Pancreas (tissue), 10 donors: ENCODE data around the gene BMF. TPM values are rescaled to one million over a fixed set of nuclear protein-coding genes. Genes with fewer than 3 reads are reported as not detected.

Source experiments
- ATAC-seq, 4 donors: fragments of 200-7000 bp; cut with Tn5 transposase; one replicate each; pipeline versions ENCODE4 v1.8.0 to v1.9.1; 2020; ENCODE audit warnings: mild to moderate bottlenecking in 4 of 4, moderate library complexity in 4 of 4
- DNase-seq, 6 donors: peaks; one replicate each; pipeline ENCODE4 v3.0.0-alpha.2; 2020
- FAIRE-seq: peaks from 2 replicates; lab custom pipeline; 2012; peaks lifted over from hg19 to GRCh38; lab: Jason Lieb, UNC
- H3K27ac ChIP-seq, 4 donors: fragments of 200-600 bp; sonication (generic); 1 replicate in 3 of 4; 2 replicates in 1 of 4; pipeline versions ENCODE4 v1.5.0 to v1.8.0; 2020
- H3K27me3 ChIP-seq, 4 donors: fragments of 200-600 bp; one replicate each; pipeline ENCODE4 v1.8.0; 2021
- H3K36me3 ChIP-seq, 3 donors: fragments of 200-600 bp; sonication (generic) in 1 of 3; one replicate each; pipeline versions ENCODE4 v1.5.0 to v1.8.0; 2020 to 2021
- H3K4me1 ChIP-seq, 3 donors: fragments of 200-600 bp; one replicate each; pipeline ENCODE4 v1.8.0; 2021
- H3K4me3 ChIP-seq, 4 donors: fragments of 200-600 bp; sonication (generic) in 2 of 4; one replicate each; pipeline versions ENCODE4 v1.5.0 to v1.8.0; 2020 to 2021
- H3K9me3 ChIP-seq, 4 donors: fragments of 200-600 bp; one replicate each; pipeline ENCODE4 v1.8.0; 2021
- CTCF ChIP-seq, 4 donors: fragments of 200-600 bp; sonication (generic) in 3 of 4; IDR thresholded peaks; one replicate each; pipeline versions ENCODE4 v1.5.0 to v1.8.0; 2021; ENCODE audit warnings: antibody characterized with exemption in 4 of 4
- WGBS, 2 donors: extraction: QIAGEN DNeasy Blood & Tissue Kit; methylation state at CpG; one replicate each; pipeline ENCODE4 v1.1.7; 2013; 5-methylcytosine and 5-hydroxymethylcytosine counted together
- intact Hi-C, 3 donors: fragments of 100-400 bp; cut with DNase I; formaldehyde crosslinking; loops; one replicate each; pipeline versions ENCODE4 v1.11.1 to v1.14.2; 2022
- polyA plus RNA-seq, 2 donors: library from polyadenylated mRNA; stranded (reverse); fragments of 200-250 nt; gene quantifications; one replicate each; pipeline ENCODE4 v1.2.3, GENCODE V29; 2013
- total RNA-seq, 6 donors: library from RNA; stranded (reverse); fragmentation: NEBNext Ultra II Directional in 4 of 6; extraction: Animal tissue kit (Norgen Biotek cat#: 25700) in 4 of 6; gene quantifications; one replicate each; pipeline versions ENCODE4 v1.2.1 to v1.2.4, GENCODE V29; 2021 to 2023
- donor health status: healthy with polysubstance abuse.
- donor health status: DM: no; HTN: no; CAD: no; lungs with moderate emphysema.
- donor health status: DM: no; HTN: no; CAD: no.
- donor health status: control.
- donor health status: control.
- donor health status: Bipolar disorder and iron deficiency.
- donor health status: DM: yes; HTN: yes; CAD: no.
- donor health status: DM: no; HTN: no; CAD: no.
- donor health status: DM: no; HTN: no; CAD: no.
- donor health status: DM: yes; HTN: yes; CAD: no.

BMF gene
- total and polyA plus RNA-seq, 8 donors: 4.1 to 25.9 (median 6.1) TPM

GRCh38 chr15:40064231-40064894 is 44.3 kb downstream of the BMF start:
- no peak for FAIRE-seq
- H3K9me3 ChIP-seq: no peaks in the 10 kb centered on the region

GRCh38 chr15:40063563-40064011 is 45.1 kb downstream of the BMF start:
- FAIRE-seq (no peak), ATAC-seq (no peak), DNase-seq (no peak)
- H3K36me3 ChIP-seq: no peaks in the 10 kb centered on the region
- no peak overlapping the region for H3K4me3 ChIP-seq
- no peak for TF ChIP-seq CTCF (IDR thresholded peaks at IDR 0.05)
- intact Hi-C loops: no loop called here
- 88 to 97% methylated on average over 2 of the region's 2 CpGs for WGBS, 2 donors
- no peaks in the 10 kb centered on the region for H3K9me3 ChIP-seq
- H3K27me3 ChIP-seq: no peaks in the 10 kb centered on the region
- peaks cover 5 to 11% (median 5%) of the 10 kb centered on the region in 3 donors for H3K4me1 ChIP-seq
- H3K27ac ChIP-seq: no peak overlapping the region

More at GRCh38 chr15:40064231-40064894, 44.3 kb downstream of the BMF start:
- intact Hi-C loops: no loop called here
- no peak for DNase-seq
- TF ChIP-seq CTCF (IDR thresholded peaks at IDR 0.05): no peak
- Histone ChIP-seq H3K27me3 (no peaks in the 10 kb centered on the region), H3K4me3 (no peak overlapping the region), H3K27ac (no peak overlapping the region), H3K36me3 (no peaks in the 10 kb centered on the region), H3K4me1 (peaks cover 9 to 18% (median 10%) of the 10 kb centered on the region in 3 donors)
- 91 to 93% methylated on average over 8 of the region's 8 CpGs for WGBS, 2 donors
- no peak for ATAC-seq

GRCh38 chr15:40062816-40063562 is 45.7 kb downstream of the BMF start:
- FAIRE-seq (no peak), ATAC-seq (no peak), DNase-seq (no peak)
- no peaks in the 10 kb centered on the region for H3K36me3 ChIP-seq
- intact Hi-C loops: no loop called here
- no peaks in the 10 kb centered on the region for H3K27me3 ChIP-seq
- H3K9me3 ChIP-seq: no peaks in the 10 kb centered on the region
- WGBS, 2 donors: 94 to 95% methylated on average over 10 of the region's 10 CpGs
- no peak overlapping the region for H3K4me3 ChIP-seq
- peaks cover 0 to 6% (median 3%) of the 10 kb centered on the region in 3 donors for H3K4me1 ChIP-seq
- TF ChIP-seq CTCF (IDR thresholded peaks at IDR 0.05): no peak
- H3K27ac ChIP-seq: no peak overlapping the region

GRCh38 chr15:40061212-40061901 is 47.3 kb downstream of the BMF start:
- no peak for TF ChIP-seq CTCF (IDR thresholded peaks at IDR 0.05)
- peaks cover 2 to 4% (median 4%) of the 10 kb centered on the region in 3 donors for H3K4me1 ChIP-seq
- DNase-seq (no peak), FAIRE-seq (no peak), ATAC-seq (no peak)
- H3K27ac ChIP-seq: no peak overlapping the region
- intact Hi-C loops: no loop called here
- no peak overlapping the region for H3K4me3 ChIP-seq
- WGBS, 2 donors: 94 to 98% methylated on average over 15 of the region's 15 CpGs
- H3K27me3 ChIP-seq: no peaks in the 10 kb centered on the region
- no peaks in the 10 kb centered on the region for H3K9me3 ChIP-seq
- H3K36me3 ChIP-seq: no peaks in the 10 kb centered on the region
